ENCODE results near the gene SMPDL3B. TPM values are rescaled to one million over a fixed set of nuclear protein-coding genes. Genes with fewer than 3 reads are reported as not detected.

The SMPDL3B gene
- total RNA-seq, 4 donors from 2014 or later, result 0.76 to 6.3 (median 1.9) TPM

DNA sequence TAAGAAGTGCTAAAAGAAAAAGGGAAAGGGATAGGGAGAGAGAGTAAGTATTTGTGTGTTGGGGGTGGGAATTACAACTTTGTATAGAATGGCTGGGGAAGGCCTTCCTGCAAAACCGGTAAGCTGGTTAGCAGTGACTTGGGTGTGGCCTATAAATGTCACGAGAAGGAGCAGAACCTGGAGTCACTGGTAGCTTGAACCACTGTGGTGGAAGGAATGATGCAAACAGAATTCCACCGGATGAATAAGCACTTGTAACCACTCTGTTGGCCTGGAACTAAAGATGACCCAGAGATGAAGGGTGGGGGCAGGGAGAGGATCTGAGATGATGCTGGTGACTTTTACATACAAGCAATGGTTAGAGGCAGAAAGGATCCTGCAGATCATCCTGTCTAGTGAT, 33.9 kb downstream of the SMPDL3B start:
- intact Hi-C loops (cut with DNase I), result no loop called here
- H3K9me3 ChIP-seq, result no peaks in the 10 kb centered on the region
- no peak for DNase-seq
- peaks cover 10 to 71% (median 15%) of the 10 kb centered on the region in 3 donors for H3K36me3 ChIP-seq
- TF ChIP-seq, protein P1, sequence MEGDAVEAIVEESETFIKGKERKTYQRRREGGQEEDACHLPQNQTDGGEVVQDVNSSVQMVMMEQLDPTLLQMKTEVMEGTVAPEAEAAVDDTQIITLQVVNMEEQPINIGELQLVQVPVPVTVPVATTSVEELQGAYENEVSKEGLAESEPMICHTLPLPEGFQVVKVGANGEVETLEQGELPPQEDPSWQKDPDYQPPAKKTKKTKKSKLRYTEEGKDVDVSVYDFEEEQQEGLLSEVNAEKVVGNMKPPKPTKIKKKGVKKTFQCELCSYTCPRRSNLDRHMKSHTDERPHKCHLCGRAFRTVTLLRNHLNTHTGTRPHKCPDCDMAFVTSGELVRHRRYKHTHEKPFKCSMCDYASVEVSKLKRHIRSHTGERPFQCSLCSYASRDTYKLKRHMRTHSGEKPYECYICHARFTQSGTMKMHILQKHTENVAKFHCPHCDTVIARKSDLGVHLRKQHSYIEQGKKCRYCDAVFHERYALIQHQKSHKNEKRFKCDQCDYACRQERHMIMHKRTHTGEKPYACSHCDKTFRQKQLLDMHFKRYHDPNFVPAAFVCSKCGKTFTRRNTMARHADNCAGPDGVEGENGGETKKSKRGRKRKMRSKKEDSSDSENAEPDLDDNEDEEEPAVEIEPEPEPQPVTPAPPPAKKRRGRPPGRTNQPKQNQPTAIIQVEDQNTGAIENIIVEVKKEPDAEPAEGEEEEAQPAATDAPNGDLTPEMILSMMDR (IDR thresholded peaks at IDR 0.05), result no peak
- no peak for TF ChIP-seq POLR2A (IDR thresholded peaks at IDR 0.05)
- H3K4me1 ChIP-seq, result peaks cover 0 to 20% (median 0%) of the 10 kb centered on the region in 3 donors
- peak overlapping the region in 3 of 4 donors; percentile 45 to 65 (median 60) for H3K27ac ChIP-seq
- WGBS, 2 donors, result 31 to 45% methylated on average over 3 of the region's 3 CpGs
- no peak overlapping the region for H3K4me3 ChIP-seq
- no peaks in the 10 kb centered on the region for H3K27me3 ChIP-seq

DNA sequence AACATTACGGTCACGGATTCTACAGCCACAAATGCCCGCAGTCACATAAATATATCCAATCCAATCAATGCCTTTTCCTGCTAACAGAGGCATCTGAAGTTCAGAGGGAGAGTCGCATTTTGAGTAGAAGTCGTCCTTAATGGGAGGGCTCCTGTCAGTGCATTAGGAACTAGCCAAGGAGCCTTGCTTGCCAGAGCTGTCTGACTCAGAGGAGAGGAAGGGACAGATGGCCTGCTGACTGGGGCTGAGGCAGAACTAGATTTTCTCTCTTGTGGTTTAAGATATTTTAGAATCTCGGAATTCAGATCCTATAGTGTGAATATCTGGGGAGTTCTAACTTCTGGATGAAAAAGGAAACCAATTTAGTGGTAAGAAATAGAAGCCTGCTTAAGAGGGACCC, 35.6 kb downstream of the SMPDL3B start:
- H3K4me1 ChIP-seq, result peaks cover 0 to 20% (median 0%) of the 10 kb centered on the region in 3 donors
- peak overlapping the region in 3 of 4 donors; percentile 11 to 62 (median 56) for H3K27ac ChIP-seq
- TF ChIP-seq, protein P1 (IDR thresholded peaks at IDR 0.05), result no peak
- H3K9me3 ChIP-seq, result no peaks in the 10 kb centered on the region
- intact Hi-C loops (cut with DNase I), result no loop called here
- no peak for DNase-seq
- peaks cover 8 to 71% (median 10%) of the 10 kb centered on the region in 3 donors for H3K36me3 ChIP-seq
- H3K27me3 ChIP-seq, result no peaks in the 10 kb centered on the region
- no peak overlapping the region for H3K4me3 ChIP-seq
- 81 to 86% methylated on average over 6 of the region's 6 CpGs for WGBS, 2 donors

DNA sequence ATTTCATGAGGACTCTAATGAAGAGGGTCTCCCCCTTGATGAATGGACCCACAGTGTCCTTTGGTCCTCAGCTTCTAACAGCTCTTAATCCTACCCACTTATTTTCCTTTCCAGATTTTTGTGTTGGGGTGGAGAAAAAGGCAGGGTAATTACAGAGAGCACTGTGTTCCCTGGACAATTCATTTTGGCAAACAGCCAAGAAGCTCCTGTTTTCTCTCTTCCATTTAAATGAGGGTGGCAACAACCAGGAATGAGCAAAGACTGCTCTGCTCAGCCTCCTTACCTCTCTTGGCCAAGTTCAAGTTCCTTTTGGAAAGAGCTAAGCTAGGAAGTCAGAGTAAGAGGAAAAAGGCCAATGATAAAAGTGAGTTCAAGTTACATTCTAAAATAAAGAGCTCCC, 36.9 kb downstream of the SMPDL3B start:
- TF ChIP-seq, protein P1 (IDR thresholded peaks at IDR 0.05), result no peak
- no peak for TF ChIP-seq POLR2A (IDR thresholded peaks at IDR 0.05)
- Histone ChIP-seq H3K4me3 (no peak overlapping the region), H3K27ac (peak overlapping the region in 2 of 4 donors; percentile 11 to 12), H3K36me3 (peaks cover 5 to 71% (median 8%) of the 10 kb centered on the region in 3 donors), H3K4me1 (peaks cover 0 to 20% (median 0%) of the 10 kb centered on the region in 3 donors), H3K9me3 (no peaks in the 10 kb centered on the region), H3K27me3 (no peaks in the 10 kb centered on the region)
- intact Hi-C loops (cut with DNase I), result no loop called here
- no peak for DNase-seq

DNA sequence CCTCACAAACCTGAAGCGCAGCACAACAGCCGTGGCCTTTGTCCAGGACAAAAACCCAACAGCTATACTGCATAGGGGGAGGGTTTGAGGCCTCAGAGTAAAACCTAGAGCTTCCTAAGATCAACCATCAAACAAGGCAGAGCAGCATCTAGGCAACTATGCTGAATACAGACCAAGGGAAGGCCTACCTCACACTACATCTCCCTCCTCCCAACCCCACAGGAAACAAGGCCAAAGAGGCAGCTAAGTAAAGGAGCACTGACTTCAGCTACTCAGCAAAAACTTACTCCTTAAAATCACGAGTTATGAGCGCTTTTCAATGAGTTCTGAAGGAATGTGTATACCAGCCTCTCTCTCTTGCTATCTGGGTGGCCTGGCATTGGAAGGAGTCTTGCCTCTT, 37.3 kb downstream of the SMPDL3B start:
- Histone ChIP-seq H3K36me3 (peaks cover 2 to 71% (median 3%) of the 10 kb centered on the region in 3 donors), H3K9me3 (no peaks in the 10 kb centered on the region), H3K4me1 (peaks cover 0 to 20% (median 0%) of the 10 kb centered on the region in 3 donors), H3K27ac (peak overlapping the region in 1 of 4 donors; percentile 12), H3K27me3 (no peaks in the 10 kb centered on the region), H3K4me3 (no peak overlapping the region)
- WGBS, 2 donors, result 89 to 90% methylated on average over 4 of the region's 4 CpGs
- no peak for DNase-seq
- intact Hi-C loops (cut with DNase I), result no loop called here
- no peak for TF ChIP-seq POLR2A (IDR thresholded peaks at IDR 0.05)
- TF ChIP-seq, protein P1 (IDR thresholded peaks at IDR 0.05), result no peak

DNA sequence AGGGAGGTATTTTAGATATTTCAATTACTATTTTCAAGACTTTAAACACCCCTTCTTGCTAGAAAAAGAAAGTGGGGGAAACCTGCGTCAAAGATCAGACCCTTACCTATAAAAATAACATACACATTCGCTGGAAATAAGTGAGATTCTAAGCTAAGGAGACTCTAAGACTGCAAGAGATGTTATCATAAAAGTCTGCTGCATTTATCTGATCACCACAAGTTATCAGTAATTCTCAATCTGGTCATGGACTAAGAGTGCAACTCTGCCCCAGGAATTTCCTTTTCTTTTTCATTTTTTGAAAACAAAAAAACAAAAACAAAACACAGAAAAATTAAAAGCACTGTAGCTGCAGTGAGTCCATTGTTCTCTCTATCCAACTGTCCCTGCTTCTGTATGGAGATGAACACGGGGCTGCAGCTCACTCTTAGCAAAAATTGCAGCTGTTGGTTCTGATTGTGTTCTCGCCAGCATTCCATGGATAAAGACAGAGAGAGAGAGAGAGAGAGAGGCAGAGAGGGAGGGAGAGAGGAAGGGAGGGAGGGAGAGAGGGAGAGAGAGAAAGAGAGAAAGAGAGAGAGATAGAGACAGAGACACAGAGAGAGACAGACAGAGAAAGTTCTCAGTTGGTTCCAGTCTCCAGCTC, 39.1 kb downstream of the SMPDL3B start:
- intact Hi-C loops (cut with DNase I), result no loop called here
- H3K27ac ChIP-seq, result no peak overlapping the region
- no peak for TF ChIP-seq POLR2A (IDR thresholded peaks at IDR 0.05)
- TF ChIP-seq, protein P1 (IDR thresholded peaks at IDR 0.05), result no peak
- peaks cover 0 to 74% (median 3%) of the 10 kb centered on the region in 3 donors for H3K36me3 ChIP-seq
- H3K4me1 ChIP-seq, result peaks cover 0 to 9% (median 0%) of the 10 kb centered on the region in 3 donors
- no peak for DNase-seq
- no peaks in the 10 kb centered on the region for H3K27me3 ChIP-seq
- 81 to 84% methylated on average over 4 of the region's 4 CpGs for WGBS, 2 donors
- H3K9me3 ChIP-seq, result no peaks in the 10 kb centered on the region
- H3K4me3 ChIP-seq, result no peak overlapping the region

Data from esophagus squamous epithelium (tissue), 5 donors.